Measurements from ENCODE around the gene WSB1.
A peak's percentile ranks its signal among the peaks of the same experiment; 100 is the strongest.

The WSB1 gene

DNA sequence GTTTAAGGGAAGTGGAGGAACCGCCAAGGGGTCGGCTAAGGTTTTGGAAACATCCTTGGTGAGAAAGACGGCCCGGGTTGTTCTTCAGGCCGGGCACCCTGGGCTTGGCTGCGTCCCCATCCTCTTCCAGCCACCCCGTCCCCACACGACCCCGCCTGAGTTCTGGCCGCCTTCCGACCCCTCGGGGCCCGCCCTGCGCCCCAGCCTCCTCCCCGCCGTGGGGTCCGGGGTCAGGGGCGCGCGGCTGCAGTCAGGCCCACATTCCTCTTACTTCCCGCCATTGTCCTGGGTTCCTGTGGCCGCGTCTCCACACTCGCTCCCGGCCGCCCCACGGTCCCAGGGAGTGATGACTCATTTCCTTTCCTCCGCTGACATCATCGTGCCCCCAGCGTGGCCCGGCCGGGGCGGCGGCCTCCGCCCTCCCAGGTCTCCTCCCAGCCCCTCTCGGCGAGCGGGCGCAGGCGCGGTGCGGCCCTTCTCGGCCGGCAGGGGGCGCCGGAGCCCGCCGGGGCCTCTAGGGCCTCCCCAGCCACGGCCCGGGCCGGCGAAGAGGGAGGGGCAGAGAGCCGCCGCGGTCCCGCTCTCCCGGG lies 59.6 kb downstream of the WSB1 start (continued):
- TF ChIP-seq ZNF416 (tag by site-specific recombination; IDR thresholded peaks at IDR 0.05) (no peak), ZNF561 (tag by site-specific recombination; IDR thresholded peaks at IDR 0.05; ENCODE audit: borderline replicate concordance) (peak; percentile 59; the same call in 1 of the 2 replicates), AEBP2 (tag by site-specific recombination; IDR thresholded peaks at IDR 0.05; ENCODE audit: borderline replicate concordance) (no peak), TCF7L2 (IDR thresholded peaks at IDR 0.05; ENCODE audit: borderline replicate concordance, low read depth, low read length) (no peak), ZNF274 (IDR thresholded peaks at IDR 0.05; ENCODE audit: low read length) (no peak), ZNF274 (tag by site-specific recombination; IDR thresholded peaks at IDR 0.05; ENCODE audit: borderline replicate concordance) (no peak), ZNF324 (tag by site-specific recombination; IDR thresholded peaks at IDR 0.05) (peak; percentile 81; the same call in 1 of the 2 replicates), ZNF560 (tag by site-specific recombination; IDR thresholded peaks at IDR 0.05; ENCODE audit: borderline replicate concordance) (no peak), ZNF792 (tag by site-specific recombination; IDR thresholded peaks at IDR 0.05) (0 out of 2 replicates have a peak, but pooled peaks have one; percentile 28), ZNF837 (tag by site-specific recombination; IDR thresholded peaks at IDR 0.05) (no peak), ZFP69B (tag by site-specific recombination; IDR thresholded peaks at IDR 0.05) (peak; percentile 58; the same call in 1 of the 2 replicates), HOXA7 (CRISPR knock-in tag; IDR thresholded peaks at IDR 0.05; ENCODE audit: borderline replicate concordance) (no peak), ZNF76 (tag by site-specific recombination; IDR thresholded peaks at IDR 0.05; ENCODE audit: borderline replicate concordance, low read depth) (peak; percentile 81), SP3 (tag by site-specific recombination; IDR thresholded peaks at IDR 0.05) (peak; percentile 64), KLF8 (tag by site-specific recombination; IDR thresholded peaks at IDR 0.05) (peak; percentile 98), REST (tag by site-specific recombination; IDR thresholded peaks at IDR 0.05) (no peak), ZNF133 (tag by site-specific recombination; IDR thresholded peaks at IDR 0.05) (no peak), ZNF266 (tag by site-specific recombination; IDR thresholded peaks at IDR 0.05; ENCODE audit: low read depth) (no peak), ZNF37A (tag by site-specific recombination; IDR thresholded peaks at IDR 0.05) (no peak), GLI2 (tag by site-specific recombination; IDR thresholded peaks at IDR 0.05; ENCODE audit: borderline replicate concordance, low read depth) (no peak; the same call in 1 of the 2 replicates), ZBTB1 (tag by site-specific recombination; IDR thresholded peaks at IDR 0.05) (no peak), ZSCAN5A (tag by site-specific recombination; IDR thresholded peaks at IDR 0.05) (peak; percentile 62; the same call in 1 of the 2 replicates), ZNF501 (tag by site-specific recombination; IDR thresholded peaks at IDR 0.05) (peak; percentile 85; the same call in 1 of the 2 replicates), ZSCAN23 (tag by site-specific recombination; IDR thresholded peaks at IDR 0.05) (0 out of 2 replicates have a peak, but pooled peaks have one; percentile 19), ZNF544 (tag by site-specific recombination; IDR thresholded peaks at IDR 0.05) (no peak), ZNF112 (tag by site-specific recombination; IDR thresholded peaks at IDR 0.05) (no peak), ZNF558 (tag by site-specific recombination; IDR thresholded peaks at IDR 0.05) (no peak), KLF10 (tag by site-specific recombination; IDR thresholded peaks at IDR 0.05) (peak; percentile 78), KLF7 (tag by site-specific recombination; IDR thresholded peaks at IDR 0.05; ENCODE audit: borderline replicate concordance) (peak; percentile 88), ZNF473 (tag by site-specific recombination; IDR thresholded peaks at IDR 0.05) (no peak), ZNF596 (tag by site-specific recombination; IDR thresholded peaks at IDR 0.05) (no peak)
- TF ChIP-seq, protein P1, sequence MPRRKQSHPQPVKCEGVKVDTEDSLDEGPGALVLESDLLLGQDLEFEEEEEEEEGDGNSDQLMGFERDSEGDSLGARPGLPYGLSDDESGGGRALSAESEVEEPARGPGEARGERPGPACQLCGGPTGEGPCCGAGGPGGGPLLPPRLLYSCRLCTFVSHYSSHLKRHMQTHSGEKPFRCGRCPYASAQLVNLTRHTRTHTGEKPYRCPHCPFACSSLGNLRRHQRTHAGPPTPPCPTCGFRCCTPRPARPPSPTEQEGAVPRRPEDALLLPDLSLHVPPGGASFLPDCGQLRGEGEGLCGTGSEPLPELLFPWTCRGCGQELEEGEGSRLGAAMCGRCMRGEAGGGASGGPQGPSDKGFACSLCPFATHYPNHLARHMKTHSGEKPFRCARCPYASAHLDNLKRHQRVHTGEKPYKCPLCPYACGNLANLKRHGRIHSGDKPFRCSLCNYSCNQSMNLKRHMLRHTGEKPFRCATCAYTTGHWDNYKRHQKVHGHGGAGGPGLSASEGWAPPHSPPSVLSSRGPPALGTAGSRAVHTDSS (tag by site-specific recombination; IDR thresholded peaks at IDR 0.05): no peak
- TF ChIP-seq, protein P2, sequence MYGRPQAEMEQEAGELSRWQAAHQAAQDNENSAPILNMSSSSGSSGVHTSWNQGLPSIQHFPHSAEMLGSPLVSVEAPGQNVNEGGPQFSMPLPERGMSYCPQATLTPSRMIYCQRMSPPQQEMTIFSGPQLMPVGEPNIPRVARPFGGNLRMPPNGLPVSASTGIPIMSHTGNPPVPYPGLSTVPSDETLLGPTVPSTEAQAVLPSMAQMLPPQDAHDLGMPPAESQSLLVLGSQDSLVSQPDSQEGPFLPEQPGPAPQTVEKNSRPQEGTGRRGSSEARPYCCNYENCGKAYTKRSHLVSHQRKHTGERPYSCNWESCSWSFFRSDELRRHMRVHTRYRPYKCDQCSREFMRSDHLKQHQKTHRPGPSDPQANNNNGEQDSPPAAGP (tag by site-specific recombination; IDR thresholded peaks at IDR 0.05): peak; percentile 96

Data from HEK293 (cell line).